ENCODE measurements around the gene RBM3.

GRCh38 chrX:48560056-48560455 lies 14.2 kb upstream of the RBM3 start:
- TF ChIP-seq CREB1 (IDR thresholded peaks at IDR 0.05; ENCODE audit: low read depth) (no peak), RAD21 (IDR thresholded peaks at IDR 0.05; ENCODE audit: low read depth) (no peak), FOXM1 (IDR thresholded peaks at IDR 0.05; ENCODE audit: borderline replicate concordance, low read depth) (no peak), CEBPB (IDR thresholded peaks at IDR 0.05) (no peak), TAF1 (IDR thresholded peaks at IDR 0.05; ENCODE audit: low read depth) (no peak), EP300 (IDR thresholded peaks at IDR 0.05; ENCODE audit: borderline replicate concordance) (no peak)

Data from Ishikawa (cell line).